ENCODE measurements around the gene CPVL. TPM values are rescaled to one million over a fixed set of nuclear protein-coding genes. Genes with fewer than 3 reads are reported as not detected.

CPVL gene
- total RNA-seq, 1 experiment from 2014 or later: 26.9 TPM

GRCh38 chr7:29122759-29123158 lies 23.6 kb downstream of the CPVL start:
- Histone ChIP-seq H3K9ac (ENCODE audit: extremely low read depth, insufficient read length, low read length) (no peak overlapping the region), H3T11ph (ENCODE audit: low read length) (no peak overlapping the region), H2BK5ac (ENCODE audit: insufficient read length, low read length) (no peak overlapping the region), H2BK15ac (ENCODE audit: low read depth, low read length) (no peak overlapping the region), H3K4me1 (ENCODE audit: insufficient read depth, low read length) (peaks cover 5% of the 10 kb centered on the region; the same call in 1 of the 2 replicates), H3K18ac (ENCODE audit: insufficient read length, low read depth, low read length) (no peak overlapping the region), H3K23ac (ENCODE audit: insufficient read length, low read depth, low read length) (no peak overlapping the region), H4K20me1 (ENCODE audit: control insufficient read depth, insufficient read depth, insufficient read length) (no peaks in the 10 kb centered on the region), H2AFZ (ENCODE audit: low read length) (no peak overlapping the region), H3K4ac (ENCODE audit: low read depth, low read length) (no peak overlapping the region), H3K79me2 (ENCODE audit: insufficient read depth, low read length) (no peaks in the 10 kb centered on the region), H3K9me3 (ENCODE audit: control insufficient read depth, low read depth, low read length) (no peaks in the 10 kb centered on the region), H4K8ac (replicated peaks; ENCODE audit: insufficient read length, low read depth, low read length) (no peak overlapping the region), H2BK12ac (ENCODE audit: insufficient read length, low read depth, low read length) (no peak overlapping the region), H3K4me2 (ENCODE audit: insufficient read depth, insufficient read length, low read length) (no peak overlapping the region), H3K56ac (ENCODE audit: insufficient read length, low read depth, low read length) (no peak overlapping the region), H3K14ac (ENCODE audit: insufficient read depth, low read length) (no peak overlapping the region), H4K5ac (ENCODE audit: insufficient read length, low read depth, low read length) (no peak overlapping the region), H3K27me3 (ENCODE audit: insufficient read depth, low read length) (no peaks in the 10 kb centered on the region), H2AK5ac (ENCODE audit: insufficient read length, low read length) (no peak overlapping the region), H3K79me1 (ENCODE audit: insufficient read depth, low read depth, low read length, poor library complexity, severe bottlenecking) (no peaks in the 10 kb centered on the region), H2BK120ac (ENCODE audit: low read depth, low read length, poor library complexity, severe bottlenecking) (no peak overlapping the region), H4K91ac (ENCODE audit: insufficient read length, low read depth, low read length) (no peak overlapping the region), H3K27ac (ENCODE audit: insufficient read length, low read depth, low read length) (no peak overlapping the region), H2BK20ac (ENCODE audit: low read depth, low read length, poor library complexity, severe bottlenecking) (no peak overlapping the region), H3K23me2 (ENCODE audit: insufficient read length, low read depth, low read length, poor library complexity, severe bottlenecking) (no peaks in the 10 kb centered on the region)
- whole genome bisulfite sequencing (ENCODE audit: extremely low coverage, insufficient read length, low lambda C conversion rate): no CpG with 5 or more reads among the region's 2 CpGs
- no peak overlapping the region for H3K4me3 Mint-ChIP-seq
- peaks cover 14 to 27% of the 10 kb centered on the region in 2 experiments for H3K4me1 Mint-ChIP-seq
- no peaks in the 10 kb centered on the region for H3K27me3 Mint-ChIP-seq (ENCODE audit: low read depth)
- no peak for TF ChIP-seq CTCF (conservative IDR thresholded peaks at IDR 0.05)
- no peaks in the 10 kb centered on the region for H3K9me3 Mint-ChIP-seq
- no peaks in the 10 kb centered on the region for H3K36me3 Mint-ChIP-seq (ENCODE audit: insufficient read depth in 1 of 3, low read depth in 3 of 3)
- no peak for DNase-seq
- H3K27ac Mint-ChIP-seq: no peak overlapping the region

Measured in H9 (cell line).